ENCODE measurements around the gene ACACB.

ACACB gene

GRCh38 chr12:109147954-109148353, 31.6 kb downstream of the ACACB start:
- TF ChIP-seq, protein P1, sequence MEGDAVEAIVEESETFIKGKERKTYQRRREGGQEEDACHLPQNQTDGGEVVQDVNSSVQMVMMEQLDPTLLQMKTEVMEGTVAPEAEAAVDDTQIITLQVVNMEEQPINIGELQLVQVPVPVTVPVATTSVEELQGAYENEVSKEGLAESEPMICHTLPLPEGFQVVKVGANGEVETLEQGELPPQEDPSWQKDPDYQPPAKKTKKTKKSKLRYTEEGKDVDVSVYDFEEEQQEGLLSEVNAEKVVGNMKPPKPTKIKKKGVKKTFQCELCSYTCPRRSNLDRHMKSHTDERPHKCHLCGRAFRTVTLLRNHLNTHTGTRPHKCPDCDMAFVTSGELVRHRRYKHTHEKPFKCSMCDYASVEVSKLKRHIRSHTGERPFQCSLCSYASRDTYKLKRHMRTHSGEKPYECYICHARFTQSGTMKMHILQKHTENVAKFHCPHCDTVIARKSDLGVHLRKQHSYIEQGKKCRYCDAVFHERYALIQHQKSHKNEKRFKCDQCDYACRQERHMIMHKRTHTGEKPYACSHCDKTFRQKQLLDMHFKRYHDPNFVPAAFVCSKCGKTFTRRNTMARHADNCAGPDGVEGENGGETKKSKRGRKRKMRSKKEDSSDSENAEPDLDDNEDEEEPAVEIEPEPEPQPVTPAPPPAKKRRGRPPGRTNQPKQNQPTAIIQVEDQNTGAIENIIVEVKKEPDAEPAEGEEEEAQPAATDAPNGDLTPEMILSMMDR (IDR thresholded peaks at IDR 0.05; ENCODE audit: extremely low read depth, insufficient read depth, missing control alignments), result no peak
- in situ Hi-C loops (cut with MboI; ENCODE audit: low pct_unique_long_range_greater_than_20kb, low sequenced_read_pairs, unreplicated experiment), result no loop called here
- no peak for DNase-seq (ENCODE audit: low spot score)

GRCh38 chr12:109150124-109150640, 33.8 kb downstream of the ACACB start:
- TF ChIP-seq, protein P1 (IDR thresholded peaks at IDR 0.05; ENCODE audit: extremely low read depth, insufficient read depth, missing control alignments), result no peak
- no peak for DNase-seq (ENCODE audit: low spot score)
- in situ Hi-C loops (cut with MboI; ENCODE audit: low pct_unique_long_range_greater_than_20kb, low sequenced_read_pairs, unreplicated experiment), result no loop called here

DNA sequence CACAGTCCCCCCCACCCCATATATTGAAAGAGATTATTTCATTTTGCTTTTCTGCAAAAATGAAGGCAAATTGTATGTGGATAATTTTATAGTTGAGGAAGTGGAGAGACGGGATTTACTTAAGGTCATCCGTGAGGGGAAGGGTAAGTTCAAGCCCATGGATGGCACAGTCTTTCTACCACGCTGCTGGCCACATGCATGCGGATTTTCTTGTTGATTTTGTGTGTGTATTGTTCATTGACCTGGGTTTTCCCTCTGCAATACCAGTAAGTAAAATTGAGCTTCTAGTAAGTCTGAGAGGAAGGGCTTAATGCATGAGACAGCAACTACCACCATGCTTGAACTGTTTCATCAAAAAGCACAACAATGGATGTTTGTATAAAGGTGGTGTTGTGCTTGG, 35.1 kb downstream of the ACACB start:
- in situ Hi-C loops (cut with MboI; ENCODE audit: low pct_unique_long_range_greater_than_20kb, low sequenced_read_pairs, unreplicated experiment), result no loop called here
- TF ChIP-seq, protein P1 (IDR thresholded peaks at IDR 0.05; ENCODE audit: extremely low read depth, insufficient read depth, missing control alignments), result no peak

DNA sequence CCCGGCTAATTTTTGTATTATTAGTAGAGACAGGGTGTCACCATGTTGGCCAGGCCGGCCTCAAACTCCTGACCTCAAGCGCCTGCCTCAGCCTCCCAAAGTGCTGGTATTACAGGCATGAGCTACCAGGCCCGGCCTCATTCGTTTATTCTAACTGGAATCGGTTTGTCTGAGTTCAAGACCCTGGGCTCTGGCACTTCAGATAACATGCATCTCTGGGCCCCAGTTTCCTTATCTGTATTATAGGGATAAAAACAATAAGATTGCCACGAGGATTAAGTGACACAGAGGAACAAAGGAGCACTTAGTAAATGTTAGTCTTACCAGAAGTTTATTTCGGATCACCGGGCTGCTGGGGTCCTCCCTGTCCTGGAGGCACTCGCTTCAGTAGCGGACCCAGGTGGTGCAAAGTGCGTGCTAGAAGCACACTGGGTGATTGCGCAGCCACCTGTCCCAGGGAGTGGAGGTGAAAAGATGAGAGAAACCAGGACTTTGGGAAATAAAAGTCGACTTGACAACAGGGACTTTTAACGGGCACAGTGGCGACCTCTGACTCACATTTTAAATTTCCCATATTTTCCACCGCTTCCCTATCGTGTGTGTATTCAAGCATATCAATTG, 37.5 kb downstream of the ACACB start:
- DNase-seq (ENCODE audit: low spot score), result no peak

More for the DNA sequence above, 35.1 kb downstream of the ACACB start:
- no peak for DNase-seq (ENCODE audit: low spot score)

GRCh38 chr12:109154451-109155438, 38.4 kb downstream of the ACACB start:
- in situ Hi-C loops (cut with MboI; ENCODE audit: low pct_unique_long_range_greater_than_20kb, low sequenced_read_pairs, unreplicated experiment), result no loop called here
- TF ChIP-seq, protein P1 (IDR thresholded peaks at IDR 0.05; ENCODE audit: extremely low read depth, insufficient read depth, missing control alignments), result no peak
- peak; percentile 94 for DNase-seq (ENCODE audit: low spot score)

More for the DNA sequence above, 37.5 kb downstream of the ACACB start:
- TF ChIP-seq, protein P1 (IDR thresholded peaks at IDR 0.05; ENCODE audit: extremely low read depth, insufficient read depth, missing control alignments), result no peak
- in situ Hi-C loops (cut with MboI; ENCODE audit: low pct_unique_long_range_greater_than_20kb, low sequenced_read_pairs, unreplicated experiment), result no loop called here

GRCh38 chr12:109156036-109156435, 39.6 kb downstream of the ACACB start:
- TF ChIP-seq, protein P1 (IDR thresholded peaks at IDR 0.05; ENCODE audit: extremely low read depth, insufficient read depth, missing control alignments), result no peak
- in situ Hi-C loops (cut with MboI; ENCODE audit: low pct_unique_long_range_greater_than_20kb, low sequenced_read_pairs, unreplicated experiment), result no loop called here
- DNase-seq (ENCODE audit: low spot score), result no peak

Measured in GM13977 (cell line).